Spleen (tissue), 7 donors: ENCODE measurements around the gene DUSP28.

Experiments used
- POLR2A ChIP-seq, 3 donors: fragments of 450-650 bp; IDR thresholded peaks; one replicate each; pipeline ENCODE4 v1.5.1; 2017; ENCODE audit warnings: antibody characterized with exemption in 3 of 3, mild to moderate bottlenecking in 1 of 3
- TF ChIP-seq, protein P1 (sequence below), 11 experiments: fragments of 200-600 bp in 7 of 11; fragments of 450-650 bp in 4 of 11; sonication (generic) in 4 of 11; IDR thresholded peaks in 8 of 11; conservative IDR thresholded peaks in 3 of 11; 1 replicate in 7 of 11; 2 replicates in 4 of 11; pipeline versions ENCODE4 v1.4.0 to v1.8.0; 2016 to 2021; ENCODE audit warnings: antibody characterized with exemption in 11 of 11, inconsistent platforms in 4 of 11, mild to moderate bottlenecking in 1 of 11
- donor health status: DM: no; HTN: no; CAD: no; lungs with moderate emphysema.
- donor health status: DM: no; HTN: no; CAD: no.
- donor health status: DM: no; HTN: no; CAD: no.

DNA sequence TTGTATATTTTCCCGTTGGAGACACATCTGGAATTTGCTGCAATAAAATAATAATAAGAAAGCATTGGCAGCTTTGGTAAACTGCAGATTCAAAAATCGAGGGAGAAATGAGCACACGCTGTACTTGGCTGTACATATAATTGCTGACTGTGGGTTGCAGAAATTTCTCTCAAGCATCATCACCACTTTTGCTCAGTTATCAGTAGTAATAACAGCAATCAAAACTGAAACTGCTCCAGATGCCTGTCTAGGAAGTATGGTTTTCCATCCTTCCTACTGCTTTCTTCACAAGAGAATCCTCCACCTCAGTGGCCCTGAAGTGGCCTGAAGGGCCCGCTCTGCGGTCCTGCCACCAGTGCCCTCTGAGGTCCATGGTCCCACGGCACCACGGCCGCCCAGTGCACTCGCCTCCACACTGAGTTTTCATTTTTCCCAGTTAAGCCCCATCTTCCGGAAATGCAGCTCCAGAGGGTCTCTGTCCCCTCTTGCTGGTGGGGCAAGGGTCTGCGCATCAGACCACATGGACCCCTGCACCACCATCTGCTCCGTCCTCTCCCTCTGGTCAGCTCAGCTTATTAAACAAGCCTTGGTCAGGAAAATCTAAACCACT, 3.9 kb downstream of the DUSP28 start:
- TF ChIP-seq, protein P1, sequence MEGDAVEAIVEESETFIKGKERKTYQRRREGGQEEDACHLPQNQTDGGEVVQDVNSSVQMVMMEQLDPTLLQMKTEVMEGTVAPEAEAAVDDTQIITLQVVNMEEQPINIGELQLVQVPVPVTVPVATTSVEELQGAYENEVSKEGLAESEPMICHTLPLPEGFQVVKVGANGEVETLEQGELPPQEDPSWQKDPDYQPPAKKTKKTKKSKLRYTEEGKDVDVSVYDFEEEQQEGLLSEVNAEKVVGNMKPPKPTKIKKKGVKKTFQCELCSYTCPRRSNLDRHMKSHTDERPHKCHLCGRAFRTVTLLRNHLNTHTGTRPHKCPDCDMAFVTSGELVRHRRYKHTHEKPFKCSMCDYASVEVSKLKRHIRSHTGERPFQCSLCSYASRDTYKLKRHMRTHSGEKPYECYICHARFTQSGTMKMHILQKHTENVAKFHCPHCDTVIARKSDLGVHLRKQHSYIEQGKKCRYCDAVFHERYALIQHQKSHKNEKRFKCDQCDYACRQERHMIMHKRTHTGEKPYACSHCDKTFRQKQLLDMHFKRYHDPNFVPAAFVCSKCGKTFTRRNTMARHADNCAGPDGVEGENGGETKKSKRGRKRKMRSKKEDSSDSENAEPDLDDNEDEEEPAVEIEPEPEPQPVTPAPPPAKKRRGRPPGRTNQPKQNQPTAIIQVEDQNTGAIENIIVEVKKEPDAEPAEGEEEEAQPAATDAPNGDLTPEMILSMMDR (IDR thresholded peaks at IDR 0.05 in 8 of 11, conservative IDR thresholded peaks at IDR 0.05 in 3 of 11), result no peak
- TF ChIP-seq POLR2A (IDR thresholded peaks at IDR 0.05), result no peak
